Activated T-helper 17 cell treated with anti-CD3 and anti-CD28 coated beads, Interleukin-2, amount 50 U/mL, for 72 hours (primary cell): Measurements from ENCODE around the gene PILRA. TPM values are rescaled to one million over a fixed set of nuclear protein-coding genes. Genes with fewer than 3 reads are reported as not detected.

ENCODE experiments used
- total RNA-seq, 2 donors: library from RNA; stranded (reverse); gene quantifications; one replicate each; pipeline ENCODE4 v1.2.3, GENCODE V29; 2022

PILRA gene
- total RNA-seq, 2 donors from 2014 or later: 2.7 to 7.0 TPM

Other genes starting within 250 kb of the PILRA start
- gene MBLAC1, start 246.5 kb upstream of the PILRA start, total RNA-seq: 1 to 10 TPM; 3.8 to 4.2 TPM
- gene LAMTOR4, start 224.6 kb upstream of the PILRA start, total RNA-seq: 100 to 1,000 TPM; 129 to 132 TPM
- 10 to 100 TPM; 15.4 to 22.1 TPM for gene TRAPPC14, start 214.8 kb upstream of the PILRA start, total RNA-seq
- 1 to 10 TPM; 1.1 to 3.9 TPM for gene GAL3ST4, start 204.9 kb upstream of the PILRA start, total RNA-seq
- 1 to 10 TPM; 2.8 to 4.9 TPM for gene GPC2, start 196.1 kb upstream of the PILRA start, total RNA-seq
- gene STAG3, start 195.6 kb upstream of the PILRA start, total RNA-seq: 10 to 100 TPM in 1 of 2 donors, 1 to 10 TPM in 1; 7.8 to 22.1 TPM
- 10 to 100 TPM; 16.1 to 28.5 TPM for gene PVRIG, start 153.5 kb upstream of the PILRA start, total RNA-seq
- not detected for gene SPDYE3, start 65.8 kb upstream of the PILRA start, total RNA-seq
- 10 to 100 TPM; 36.5 to 63.4 TPM for gene PILRB, start 15.4 kb upstream of the PILRA start, total RNA-seq
- 1 to 10 TPM; 3.1 to 3.8 TPM for gene ZCWPW1, start 55.2 kb downstream of the PILRA start, total RNA-seq
- gene MEPCE, start 56.3 kb downstream of the PILRA start, total RNA-seq: 10 to 100 TPM; 59.5 to 65.2 TPM
- gene PPP1R35, start 63.0 kb downstream of the PILRA start, total RNA-seq: 10 to 100 TPM; 51.2 to 63.6 TPM
- 10 to 100 TPM in 1 of 2 donors, 1 to 10 TPM in 1; 3.3 to 17.3 TPM for gene SPACDR, start 90.8 kb downstream of the PILRA start, total RNA-seq
- 100 to 1,000 TPM in 1 of 2 donors, 10 to 100 TPM in 1; 88.5 to 163 TPM for gene TSC22D4, start 105.7 kb downstream of the PILRA start, total RNA-seq
- under 1 TPM; 0.15 to 0.19 TPM for gene NYAP1, start 110.4 kb downstream of the PILRA start, total RNA-seq
- gene AGFG2, start 165.7 kb downstream of the PILRA start, total RNA-seq: 10 to 100 TPM; 48.3 to 50.7 TPM
- gene SAP25, start 200.4 kb downstream of the PILRA start, total RNA-seq: 10 to 100 TPM in 1 of 2 donors, 1 to 10 TPM in 1; 7.6 to 12.9 TPM
- gene LRCH4, start 212.6 kb downstream of the PILRA start, total RNA-seq: 10 to 100 TPM; 81.1 to 96.4 TPM
- 1 to 10 TPM; 1.5 to 5.6 TPM for gene FBXO24, start 212.8 kb downstream of the PILRA start, total RNA-seq
- 10 to 100 TPM; 10.7 to 22.2 TPM for gene PCOLCE, start 228.9 kb downstream of the PILRA start, total RNA-seq
- gene MOSPD3, start 239.1 kb downstream of the PILRA start, total RNA-seq: 10 to 100 TPM; 21.0 to 32.7 TPM